Naive thymus-derived CD4-positive, alpha-beta T cell (primary cell): Measurements from ENCODE around the gene RPL22. TPM values are rescaled to one million over a fixed set of nuclear protein-coding genes. Genes with fewer than 3 reads are reported as not detected.
A peak's percentile ranks its signal among the peaks of the same experiment; 100 is the strongest.

Source experiments
- ATAC-seq: fragments of 150-1000 bp; cut with Tn5 transposase; 2 replicates; pipeline ENCODE4 v1.10.0; 2021; ENCODE audit warnings: mild to moderate bottlenecking, moderate library complexity
- CTCF ChIA-PET: fragments of 350-600 bp; sonication (Branson Sonifier 250); formaldehyde crosslinking; loops from one replicate; lab custom pipeline; 2021; ENCODE audit warnings: antibody characterized with exemption; lab: Charles Lee
- POLR2A ChIA-PET: fragments of 350-600 bp; sonication (Branson Sonifier 250); formaldehyde crosslinking; loops from one replicate; lab custom pipeline; 2021; ENCODE audit warnings: antibody characterized with exemption, inconsistent platforms; lab: Charles Lee
- DNase-seq, 9 donors: peaks; one replicate each; pipeline versions ENCODE4 v3.0.0 to v3.0.0-alpha.2; 2020 to 2022; ENCODE audit warnings: mixed read lengths in 1 of 9
- H3K27ac ChIP-seq: one replicate; pipeline ENCODE4 v1.7.0; 2013; ENCODE audit warnings: mild to moderate bottlenecking, low read depth, low read length, moderate library complexity
- H3K27me3 ChIP-seq, 2 donors: one replicate each; pipeline ENCODE4 v1.7.0; 2013; ENCODE audit warnings: low read length in 2 of 2, mild to moderate bottlenecking in 2 of 2, moderate library complexity in 2 of 2; ENCODE audit not compliant: control insufficient read depth in 2 of 2, insufficient read depth in 2 of 2
- H3K36me3 ChIP-seq, 3 experiments: 1 replicate in 2 of 3; 2 replicates in 1 of 3; pipeline ENCODE4 v1.7.0; 2013; ENCODE audit warnings: low read length in 3 of 3, mild to moderate bottlenecking in 3 of 3, moderate library complexity in 1 of 3; ENCODE audit not compliant: insufficient read depth in 3 of 3, control insufficient read depth in 2 of 3
- H3K4me1 ChIP-seq, 2 donors: one replicate each; pipeline ENCODE4 v1.7.0; 2013; ENCODE audit warnings: low read length in 2 of 2, mild to moderate bottlenecking in 2 of 2, moderate library complexity in 1 of 2; ENCODE audit not compliant: control insufficient read depth in 2 of 2, insufficient read depth in 2 of 2
- H3K4me3 ChIP-seq: 2 replicates; pipeline ENCODE4 v1.7.0; 2013; ENCODE audit warnings: mild to moderate bottlenecking, low read length
- H3K9me3 ChIP-seq, 3 experiments: 1 replicate in 2 of 3; 2 replicates in 1 of 3; pipeline ENCODE4 v1.7.0; 2013; ENCODE audit warnings: low read length in 3 of 3; ENCODE audit not compliant: control insufficient read depth in 2 of 3
- H3K27ac Mint-ChIP-seq, 9 donors: one replicate each; pipeline ENCODE4 v1.8.0; 2020 to 2022; ENCODE audit warnings: mixed read lengths in 9 of 9, mild to moderate bottlenecking in 8 of 9, moderate library complexity in 5 of 9, inconsistent platforms in 2 of 9
- H3K27me3 Mint-ChIP-seq, 5 donors: one replicate each; pipeline ENCODE4 v1.8.0; 2021 to 2022; ENCODE audit warnings: mixed read lengths in 5 of 5, mild to moderate bottlenecking in 1 of 5
- H3K36me3 Mint-ChIP-seq, 5 donors: one replicate each; pipeline ENCODE4 v1.8.0; 2020 to 2022; ENCODE audit warnings: mixed read lengths in 5 of 5, mild to moderate bottlenecking in 3 of 5, inconsistent platforms in 1 of 5
- H3K4me1 Mint-ChIP-seq, 7 donors: one replicate each; pipeline ENCODE4 v1.8.0; 2020 to 2022; ENCODE audit warnings: mixed read lengths in 7 of 7, mild to moderate bottlenecking in 3 of 7, inconsistent platforms in 1 of 7
- H3K4me3 Mint-ChIP-seq, 10 donors: one replicate each; pipeline ENCODE4 v1.8.0; 2020 to 2022; ENCODE audit warnings: mild to moderate bottlenecking in 10 of 10, mixed read lengths in 10 of 10, moderate library complexity in 6 of 10, inconsistent platforms in 2 of 10
- H3K9me3 Mint-ChIP-seq, 11 donors: one replicate each; pipeline ENCODE4 v1.8.0; 2020 to 2022; ENCODE audit warnings: mixed read lengths in 11 of 11, mild to moderate bottlenecking in 4 of 11, inconsistent platforms in 1 of 11, moderate library complexity in 1 of 11
- intact Hi-C, 2 donors: fragments of 100-400 bp; cut with micrococcal nuclease; formaldehyde crosslinking; loops; one replicate each; pipeline ENCODE4 v1.15.1; 2023
- polyA plus RNA-seq, 2 donors: library from polyadenylated mRNA; unstranded; fragments of 300-500 nt; fragmentation: Illumina TruSeq; gene quantifications; one replicate each; pipeline ENCODE4 v1.2.3, GENCODE V29; 2021
- total RNA-seq, 6 experiments: library from RNA in 5 of 6; stranded (reverse) in 5 of 6; gene quantifications; 1 replicate in 5 of 6; 2 replicates in 1 of 6; pipeline ENCODE4 v1.2.3 and lab custom pipeline; 2021 to 2026

Gene RPL22
- total and polyA plus RNA-seq, 7 experiments from 2014 or later = 129 to 720 (median 469) TPM

- Histone ChIP-seq H3K4me1 (peaks cover 0 to 5% of the 10 kb centered on the region in 2 donors), H3K36me3 (no peaks in the 10 kb centered on the region), H3K4me3 (peak overlapping the region; percentile 58), H3K27ac (no peak overlapping the region), H3K9me3 (no peaks in the 10 kb centered on the region), H3K27me3 (peaks cover 0 to 8% of the 10 kb centered on the region in 2 donors)
- Mint-ChIP-seq H3K4me3 (peak overlapping the region; percentile 27 to 86 (median 70)), H3K9me3 (peaks cover 0 to 2% (median 0%) of the 10 kb centered on the region in 11 donors), H3K36me3 (peaks cover 0 to 11% (median 0%) of the 10 kb centered on the region in 5 donors), H3K27me3 (peaks cover 0 to 19% (median 6%) of the 10 kb centered on the region in 5 donors), H3K4me1 (peaks cover under 1 to 22% (median 10%) of the 10 kb centered on the region in 7 donors), H3K27ac (peak overlapping the region in 1 of 9 donors; percentile 23)
- peak in 1 of 9 donors; percentile 27 for DNase-seq
- ChIA-PET CTCF (interaction anchor here (0.6 to 1.3 kb wide), 2 partner anchors 17 to 25 kb away, joined by 3 to 4 read pairs; no protein-coding TSS in a partner anchor), POLR2A (interaction anchor here (0.9 kb wide), 1 partner anchor 90 kb away, joined by 3 read pairs; no protein-coding TSS in a partner anchor)
- no peak for ATAC-seq
- intact Hi-C loops = loop anchor here (1.0 to 10.0 kb wide), 3 partner anchors 29 to 396 kb away; partner anchors contain the start of genes ICMT (in 1 of the 2) and KLHL21 (in 1 of the 2)
Measured at GRCh38 chr1:6206520-6206855, 7.1 kb upstream of the RPL22 start.

- CTCF ChIA-PET = interaction anchor here (0.6 to 1.3 kb wide), 2 partner anchors 16 to 24 kb away, joined by 3 to 4 read pairs; no protein-coding TSS in a partner anchor
- H3K27ac ChIP-seq = no peak within 1 kb of the TSS
- peak; percentile 67 for ATAC-seq
Measured at GRCh38 chr1:6205849-6206519, 6.6 kb upstream of the RPL22 start, which contains the start of gene RNF207. Gene RNF207 (plus strand): TSS chr1:6206119. CDS start chr1:6206536, 417 bp downstream.

GRCh38 chr1:6202256-6202655 is 2.9 kb upstream of the RPL22 start:
- Mint-ChIP-seq H3K4me3 (peak overlapping the region in 3 of 10 donors; percentile 12 to 21 (median 17)), H3K27me3 (peaks cover 0 to 8% (median 0%) of the 10 kb centered on the region in 5 donors), H3K4me1 (peaks cover 32 to 54% (median 44%) of the 10 kb centered on the region in 7 donors), H3K36me3 (peaks cover 0 to 12% (median 5%) of the 10 kb centered on the region in 5 donors), H3K27ac (peak overlapping the region in 2 of 9 donors; percentile 47 to 48), H3K9me3 (peaks cover 0 to 4% (median 0%) of the 10 kb centered on the region in 11 donors)
- ChIA-PET CTCF (interaction anchor here (0.9 kb wide), 1 partner anchor 11 kb away, joined by 3 read pairs; no protein-coding TSS in a partner anchor), POLR2A (interaction anchor here (0.6 kb wide), 1 partner anchor 9 kb away, joined by 6 read pairs; no protein-coding TSS in a partner anchor)
- peaks cover 0 to 6% of the 10 kb centered on the region in 2 donors for H3K27me3 ChIP-seq
- intact Hi-C loops = loop anchor here in 1 of 2 donors (10.0 kb wide), 1 partner anchor 97 kb away; no protein-coding TSS in a partner anchor
- peaks cover 24 to 26% of the 10 kb centered on the region in 2 donors for H3K4me1 ChIP-seq
- no peaks in the 10 kb centered on the region for H3K9me3 ChIP-seq
- ATAC-seq (no peak), DNase-seq (no peak)
- peaks cover 0 to 10% (median 0%) of the 10 kb centered on the region in 3 experiments for H3K36me3 ChIP-seq
- H3K4me3 ChIP-seq = no peak overlapping the region
- H3K27ac ChIP-seq = no peak overlapping the region

More at GRCh38 chr1:6205849-6206519, 6.6 kb upstream of the RPL22 start, which contains the start of gene RNF207:
- peaks cover 5 to 25% (median 15%) of the 10 kb centered on the region in 7 donors for H3K4me1 Mint-ChIP-seq
- POLR2A ChIA-PET = interaction anchor here (0.9 kb wide), 1 partner anchor 89 kb away, joined by 3 read pairs; no protein-coding TSS in a partner anchor
- Histone ChIP-seq H3K4me3 (peak within 1 kb of the TSS; percentile 58), H3K27me3 (peaks cover 0 to 8% of the 10 kb centered on the region in 2 donors), H3K36me3 (no peaks in the 10 kb centered on the region), H3K4me1 (peaks cover 0 to 5% of the 10 kb centered on the region in 2 donors), H3K9me3 (no peaks in the 10 kb centered on the region)
- H3K27me3 Mint-ChIP-seq = peaks cover 0 to 19% (median 6%) of the 10 kb centered on the region in 5 donors
- peak within 1 kb of the TSS in 2 of 9 donors; percentile 36 to 69 for H3K27ac Mint-ChIP-seq
- peak within 1 kb of the TSS; percentile 60 to 88 (median 80) for H3K4me3 Mint-ChIP-seq
- DNase-seq = peak in 5 of 9 donors; percentile 21 to 86 (median 28)
- intact Hi-C loops = loop anchor here (1.0 to 10.0 kb wide), 3 partner anchors 29 to 396 kb away; partner anchors contain the start of genes ICMT (in 1 of the 2) and KLHL21 (in 1 of the 2)
- peaks cover 0 to 2% (median 0%) of the 10 kb centered on the region in 11 donors for H3K9me3 Mint-ChIP-seq
- H3K36me3 Mint-ChIP-seq = peaks cover 0 to 11% (median 0%) of the 10 kb centered on the region in 5 donors

GRCh38 chr1:6200188-6200809 is 904 bp upstream of the RPL22 start:
- Histone ChIP-seq H3K27ac (peak overlapping the region; percentile 85), H3K9me3 (no peaks in the 10 kb centered on the region), H3K27me3 (no peaks in the 10 kb centered on the region), H3K36me3 (peaks cover 0 to 26% (median 0%) of the 10 kb centered on the region in 3 experiments), H3K4me1 (peaks cover 24 to 25% of the 10 kb centered on the region in 2 donors), H3K4me3 (peak overlapping the region; percentile 79)
- ChIA-PET CTCF (no interaction called here), POLR2A (interaction anchor here (0.8 to 1.7 kb wide), 4 partner anchors 15 to 174 kb away, joined by 3 to 8 read pairs (median 3); partner anchors contain the start of gene ICMT)
- peaks cover 40 to 62% (median 50%) of the 10 kb centered on the region in 7 donors for H3K4me1 Mint-ChIP-seq
- DNase-seq (no peak), ATAC-seq (no peak)
- peak overlapping the region; percentile 54 to 96 (median 93) for H3K27ac Mint-ChIP-seq
- H3K36me3 Mint-ChIP-seq = peaks cover 3 to 20% (median 19%) of the 10 kb centered on the region in 5 donors
- intact Hi-C loops = loop anchor here in 1 of 2 donors (10.0 kb wide), 1 partner anchor 95 kb away; no protein-coding TSS in a partner anchor
- H3K4me3 Mint-ChIP-seq = peak overlapping the region; percentile 85 to 98 (median 94)
- H3K27me3 Mint-ChIP-seq = peaks cover 0 to 3% (median 0%) of the 10 kb centered on the region in 5 donors
- peaks cover 0 to 4% (median 0%) of the 10 kb centered on the region in 11 donors for H3K9me3 Mint-ChIP-seq

GRCh38 chr1:6198646-6199297 is 623 bp downstream of the RPL22 start:
- Histone ChIP-seq H3K4me1 (peaks cover 24 to 25% of the 10 kb centered on the region in 2 donors), H3K9me3 (no peaks in the 10 kb centered on the region), H3K27ac (peak overlapping the region; percentile 85), H3K4me3 (peak overlapping the region; percentile 79), H3K36me3 (peaks cover 0 to 37% (median 8%) of the 10 kb centered on the region in 3 experiments), H3K27me3 (no peaks in the 10 kb centered on the region)
- ChIA-PET CTCF (interaction anchor here (0.7 kb wide), 1 partner anchor 46 kb away, joined by 3 read pairs; no protein-coding TSS in a partner anchor), POLR2A (interaction anchor here (0.6 to 0.8 kb wide), 3 partner anchors 38 to 403 kb away, joined by 3 to 4 read pairs (median 3); partner anchors contain the start of genes ICMT and KLHL21)
- Mint-ChIP-seq H3K36me3 (peaks cover 3 to 20% (median 19%) of the 10 kb centered on the region in 5 donors), H3K27ac (peak overlapping the region; percentile 82 to 96 (median 93)), H3K27me3 (no peaks in the 10 kb centered on the region), H3K9me3 (peaks cover 0 to 4% (median 0%) of the 10 kb centered on the region in 11 donors), H3K4me1 (peaks cover 40 to 60% (median 47%) of the 10 kb centered on the region in 7 donors), H3K4me3 (peak overlapping the region; percentile 85 to 98 (median 94))
- DNase-seq (peak in 2 of 9 donors; percentile 18 to 25), ATAC-seq (peak; percentile 2)
- intact Hi-C loops = loop anchor here (1.0 to 2.0 kb wide), 11 partner anchors 9 to 586 kb away; partner anchors contain the start of genes ICMT (in 2 of the 2), NPHP4 (in 2 of the 2), PHF13 (in 2 of the 2) and ACOT7 (in 1 of the 2)
